ENCODE results near the gene SIRT2. TPM values are rescaled to one million over a fixed set of nuclear protein-coding genes. Genes with fewer than 3 reads are reported as not detected.

SIRT2 gene
- total RNA-seq, 2 experiments from 2014 or later = 60.8 to 67.8 TPM

GRCh38 chr19:38840583-38840968 is 58.8 kb downstream of the SIRT2 start:
- Histone ChIP-seq H3K4me3 (ENCODE audit: low read length) (no peak overlapping the region), H3K9me3 (ENCODE audit: control insufficient read depth in 1 of 2, insufficient read depth in 1 of 2, low read length in 2 of 2) (no peaks in the 10 kb centered on the region), H3K4me1 (ENCODE audit: insufficient read depth, low read length) (peaks cover 61% of the 10 kb centered on the region), H3K36me3 (ENCODE audit: insufficient read depth, low read length) (peaks cover 97% of the 10 kb centered on the region), H3K27me3 (ENCODE audit: control insufficient read depth in 1 of 2, insufficient read depth in 2 of 2, low read length in 2 of 2) (no peaks in the 10 kb centered on the region), H3K27ac (ENCODE audit: low read depth in 1 of 2, low read length in 2 of 2) (peak overlapping the region; percentile 6 to 47)
- Mint-ChIP-seq H3K9me3 (no peaks in the 10 kb centered on the region), H3K27me3 (peaks cover 5% of the 10 kb centered on the region), H3K36me3 (ENCODE audit: low read depth) (peaks cover 99% of the 10 kb centered on the region), H3K4me3 (no peak overlapping the region), H3K27ac (peak overlapping the region; percentile 88), H3K4me1 (ENCODE audit: low read depth) (peaks cover 54% of the 10 kb centered on the region)
- no peak for ATAC-seq (ENCODE audit: poor library complexity)
- intact Hi-C loops (cut with DNase I, micrococcal nuclease) = loop anchor here (5.0 to 10.0 kb wide), 2 partner anchors 37 to 106 kb away; partner anchors contain the start of gene RINL (in 1 of the 2)
- TF ChIP-seq CTCF (IDR thresholded peaks at IDR 0.05) = no peak
- no peak for DNase-seq
- ChIA-PET POLR2A (interaction anchor here (0.6 to 3.0 kb wide), 5 partner anchors 9 to 29 kb away, joined by 3 to 30 read pairs (median 6); partner anchors contain the start of genes ECH1 and HNRNPL), CTCF (interaction anchor here (1.6 kb wide), 1 partner anchor 29 kb away, joined by 3 read pairs; no protein-coding TSS in a partner anchor)

- peaks cover 97% of the 10 kb centered on the region for H3K36me3 Mint-ChIP-seq (ENCODE audit: low read depth)
- no peak for DNase-seq
- Histone ChIP-seq H3K4me3 (ENCODE audit: low read length) (no peak overlapping the region), H3K27me3 (ENCODE audit: control insufficient read depth in 1 of 2, insufficient read depth in 2 of 2, low read length in 2 of 2) (no peaks in the 10 kb centered on the region), H3K9me3 (ENCODE audit: control insufficient read depth in 1 of 2, insufficient read depth in 1 of 2, low read length in 2 of 2) (no peaks in the 10 kb centered on the region), H3K36me3 (ENCODE audit: insufficient read depth, low read length) (peaks cover 96% of the 10 kb centered on the region), H3K27ac (ENCODE audit: low read depth in 1 of 2, low read length in 2 of 2) (peak overlapping the region in 1 of 2 donors; percentile 47), H3K4me1 (ENCODE audit: insufficient read depth, low read length) (peaks cover 55% of the 10 kb centered on the region)
- H3K27ac Mint-ChIP-seq = peak overlapping the region; percentile 55
- H3K27me3 Mint-ChIP-seq = peaks cover 5% of the 10 kb centered on the region
- ATAC-seq (ENCODE audit: poor library complexity) = no peak
- CTCF ChIA-PET = interaction anchor here (1.3 to 1.6 kb wide), 2 partner anchors 29 to 30 kb away, joined by 3 read pairs; no protein-coding TSS in a partner anchor
- H3K9me3 Mint-ChIP-seq = no peaks in the 10 kb centered on the region
- intact Hi-C loops (cut with DNase I, micrococcal nuclease) = loop anchor here (5.0 to 10.0 kb wide), 2 partner anchors 37 to 105 kb away; partner anchors contain the start of gene RINL (in 1 of the 2)
- peak overlapping the region; percentile 14 for H3K4me3 Mint-ChIP-seq
- POLR2A ChIA-PET = interaction anchor here (0.6 to 3.4 kb wide), 5 partner anchors 8 to 30 kb away, joined by 3 to 30 read pairs (median 14); partner anchors contain the start of gene ECH1
- TF ChIP-seq CTCF (IDR thresholded peaks at IDR 0.05) = no peak
- peaks cover 48% of the 10 kb centered on the region for H3K4me1 Mint-ChIP-seq (ENCODE audit: low read depth)
Measured at GRCh38 chr19:38839816-38840582, 59.4 kb downstream of the SIRT2 start.

- H3K4me1 Mint-ChIP-seq (ENCODE audit: low read depth) = peaks cover 43% of the 10 kb centered on the region
- peaks cover 89% of the 10 kb centered on the region for H3K36me3 Mint-ChIP-seq (ENCODE audit: low read depth)
- H3K4me3 Mint-ChIP-seq = no peak overlapping the region
- H3K27ac ChIP-seq (ENCODE audit: low read depth in 1 of 2, low read length in 2 of 2) = no peak overlapping the region
- no peaks in the 10 kb centered on the region for H3K27me3 ChIP-seq (ENCODE audit: control insufficient read depth in 1 of 2, insufficient read depth in 2 of 2, low read length in 2 of 2)
- H3K9me3 ChIP-seq (ENCODE audit: control insufficient read depth in 1 of 2, insufficient read depth in 1 of 2, low read length in 2 of 2) = no peaks in the 10 kb centered on the region
- intact Hi-C loops (cut with DNase I, micrococcal nuclease) = no loop called here
- CTCF ChIA-PET = interaction anchor here (0.5 to 1.6 kb wide), 3 partner anchors 30 to 90 kb away, joined by 3 read pairs; no protein-coding TSS in a partner anchor
- no peak overlapping the region for H3K4me3 ChIP-seq (ENCODE audit: low read length)
- ATAC-seq (ENCODE audit: poor library complexity) = no peak
- H3K4me1 ChIP-seq (ENCODE audit: insufficient read depth, low read length) = peaks cover 46% of the 10 kb centered on the region
- no peaks in the 10 kb centered on the region for H3K9me3 Mint-ChIP-seq
- peak overlapping the region; percentile 55 for H3K27ac Mint-ChIP-seq
- peaks cover 88% of the 10 kb centered on the region for H3K36me3 ChIP-seq (ENCODE audit: insufficient read depth, low read length)
- peaks cover 5% of the 10 kb centered on the region for H3K27me3 Mint-ChIP-seq
- TF ChIP-seq CTCF (IDR thresholded peaks at IDR 0.05) = no peak
- POLR2A ChIA-PET = interaction anchor here (3.4 kb wide), 1 partner anchor 10 kb away, joined by 14 read pairs; no protein-coding TSS in a partner anchor
- DNase-seq = no peak
Measured at GRCh38 chr19:38838986-38839761, 60.2 kb downstream of the SIRT2 start.

Measured in CD4-positive, alpha-beta T cell (primary cell).